Neural progenitor cell (in vitro differentiated cells): ENCODE measurements around the gene DNAH5.

ENCODE experiments used
- EZH2 ChIP-seq: fragments of 200-600 bp; sonication (generic); IDR thresholded peaks from 2 replicates; pipeline ENCODE4 v1.6.1; 2017; ENCODE audit warnings: antibody characterized with exemption, mild to moderate bottlenecking, moderate library complexity
- EZH2phosphoT487 ChIP-seq: fragments of 200-600 bp; sonication (generic); IDR thresholded peaks from 2 replicates; pipeline ENCODE4 v1.6.1; 2017; ENCODE audit warnings: antibody characterized with exemption
- TF ChIP-seq, protein P1 (sequence below): fragments of 200-600 bp; sonication (generic); IDR thresholded peaks from 2 replicates; pipeline ENCODE4 v1.5.1; 2017; ENCODE audit warnings: antibody characterized with exemption, mild to moderate bottlenecking

DNA sequence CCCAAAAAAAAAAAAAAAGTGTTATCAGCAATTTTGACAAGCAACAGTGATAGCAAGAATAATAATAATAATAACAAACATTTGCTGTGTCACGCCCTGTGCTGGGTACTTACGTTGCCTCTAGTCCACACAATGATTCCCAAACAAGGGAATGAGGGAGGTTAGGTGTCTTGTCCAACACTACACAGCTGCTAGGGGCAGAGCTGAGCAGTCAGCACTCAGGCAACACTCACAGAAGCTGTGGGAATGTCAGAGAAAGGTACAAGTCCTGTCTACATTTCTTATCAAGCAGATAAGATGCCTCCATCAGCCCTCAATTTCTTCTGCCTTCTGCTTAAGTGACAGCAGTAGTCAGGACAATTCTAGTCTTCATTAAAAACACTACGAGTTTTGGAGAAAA lies 111.0 kb downstream of the DNAH5 start:
- TF ChIP-seq, protein P1, sequence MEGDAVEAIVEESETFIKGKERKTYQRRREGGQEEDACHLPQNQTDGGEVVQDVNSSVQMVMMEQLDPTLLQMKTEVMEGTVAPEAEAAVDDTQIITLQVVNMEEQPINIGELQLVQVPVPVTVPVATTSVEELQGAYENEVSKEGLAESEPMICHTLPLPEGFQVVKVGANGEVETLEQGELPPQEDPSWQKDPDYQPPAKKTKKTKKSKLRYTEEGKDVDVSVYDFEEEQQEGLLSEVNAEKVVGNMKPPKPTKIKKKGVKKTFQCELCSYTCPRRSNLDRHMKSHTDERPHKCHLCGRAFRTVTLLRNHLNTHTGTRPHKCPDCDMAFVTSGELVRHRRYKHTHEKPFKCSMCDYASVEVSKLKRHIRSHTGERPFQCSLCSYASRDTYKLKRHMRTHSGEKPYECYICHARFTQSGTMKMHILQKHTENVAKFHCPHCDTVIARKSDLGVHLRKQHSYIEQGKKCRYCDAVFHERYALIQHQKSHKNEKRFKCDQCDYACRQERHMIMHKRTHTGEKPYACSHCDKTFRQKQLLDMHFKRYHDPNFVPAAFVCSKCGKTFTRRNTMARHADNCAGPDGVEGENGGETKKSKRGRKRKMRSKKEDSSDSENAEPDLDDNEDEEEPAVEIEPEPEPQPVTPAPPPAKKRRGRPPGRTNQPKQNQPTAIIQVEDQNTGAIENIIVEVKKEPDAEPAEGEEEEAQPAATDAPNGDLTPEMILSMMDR: no peak
- TF ChIP-seq EZH2 (no peak), EZH2phosphoT487 (no peak)
